ENCODE measurements around the gene GCNT4.

The GCNT4 gene

DNA sequence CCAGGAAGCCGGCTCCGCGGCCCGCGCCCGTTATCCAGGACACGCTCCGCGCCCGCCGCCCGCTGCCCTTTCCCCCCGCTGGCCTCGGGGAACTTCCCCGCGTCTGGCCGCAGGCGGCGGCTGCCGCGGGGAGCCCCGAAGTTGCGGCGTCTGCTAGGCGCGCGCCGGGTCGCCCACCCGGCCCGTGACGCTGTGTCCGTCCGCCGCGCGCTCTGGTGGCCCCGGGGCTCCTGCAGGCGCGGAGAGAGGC, 621 bp upstream of the GCNT4 start:
- TF ChIP-seq, protein P1, sequence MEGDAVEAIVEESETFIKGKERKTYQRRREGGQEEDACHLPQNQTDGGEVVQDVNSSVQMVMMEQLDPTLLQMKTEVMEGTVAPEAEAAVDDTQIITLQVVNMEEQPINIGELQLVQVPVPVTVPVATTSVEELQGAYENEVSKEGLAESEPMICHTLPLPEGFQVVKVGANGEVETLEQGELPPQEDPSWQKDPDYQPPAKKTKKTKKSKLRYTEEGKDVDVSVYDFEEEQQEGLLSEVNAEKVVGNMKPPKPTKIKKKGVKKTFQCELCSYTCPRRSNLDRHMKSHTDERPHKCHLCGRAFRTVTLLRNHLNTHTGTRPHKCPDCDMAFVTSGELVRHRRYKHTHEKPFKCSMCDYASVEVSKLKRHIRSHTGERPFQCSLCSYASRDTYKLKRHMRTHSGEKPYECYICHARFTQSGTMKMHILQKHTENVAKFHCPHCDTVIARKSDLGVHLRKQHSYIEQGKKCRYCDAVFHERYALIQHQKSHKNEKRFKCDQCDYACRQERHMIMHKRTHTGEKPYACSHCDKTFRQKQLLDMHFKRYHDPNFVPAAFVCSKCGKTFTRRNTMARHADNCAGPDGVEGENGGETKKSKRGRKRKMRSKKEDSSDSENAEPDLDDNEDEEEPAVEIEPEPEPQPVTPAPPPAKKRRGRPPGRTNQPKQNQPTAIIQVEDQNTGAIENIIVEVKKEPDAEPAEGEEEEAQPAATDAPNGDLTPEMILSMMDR (IDR thresholded peaks at IDR 0.05; ENCODE audit: poor library complexity, severe bottlenecking), result no peak
- H3K27ac ChIP-seq (ENCODE audit: poor library complexity, severe bottlenecking), result peak overlapping the region; percentile 58
- H3K36me3 ChIP-seq (ENCODE audit: low read depth), result no peaks in the 10 kb centered on the region
- DNase-seq (ENCODE audit: low spot score) (no peak), ATAC-seq (ENCODE audit: low read depth) (no peak)
- H3K9me3 ChIP-seq (ENCODE audit: severe bottlenecking), result no peaks in the 10 kb centered on the region
- peaks cover 4% of the 10 kb centered on the region for H3K4me1 ChIP-seq (ENCODE audit: insufficient read depth, poor library complexity, severe bottlenecking)
- H3K4me3 ChIP-seq (ENCODE audit: severe bottlenecking), result peak overlapping the region; percentile 76
- H3K27me3 ChIP-seq (ENCODE audit: insufficient read depth, poor library complexity, severe bottlenecking), result no peaks in the 10 kb centered on the region

DNA sequence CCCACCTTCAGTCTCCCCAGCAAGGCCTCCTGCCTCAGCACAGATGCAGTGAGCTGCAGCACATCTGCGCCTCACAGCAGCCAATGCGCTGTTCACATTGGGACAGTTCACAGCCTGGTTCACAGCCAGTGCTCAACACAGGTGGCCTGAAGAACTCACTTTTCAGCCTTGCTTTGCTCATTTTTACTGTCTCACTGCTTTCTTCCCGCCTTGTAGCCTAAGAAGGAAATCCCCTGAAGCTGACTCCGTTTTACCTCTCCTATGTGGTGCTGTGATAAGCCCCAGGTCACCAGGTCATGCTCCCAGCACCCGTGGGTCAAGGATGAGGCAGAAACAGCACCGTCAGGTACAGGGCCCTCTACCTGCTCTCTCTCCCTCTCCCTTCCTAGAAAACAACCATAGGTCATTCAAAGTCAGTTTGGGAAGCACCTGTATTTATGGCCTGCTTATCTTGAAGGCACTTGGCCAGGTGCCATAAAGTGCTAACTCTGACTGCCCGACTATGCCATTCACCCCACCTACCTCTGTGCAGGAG, 1.1 kb downstream of the GCNT4 start:
- no peaks in the 10 kb centered on the region for H3K27me3 ChIP-seq (ENCODE audit: insufficient read depth, poor library complexity, severe bottlenecking)
- DNase-seq (ENCODE audit: low spot score), result no peak
- TF ChIP-seq, protein P1 (IDR thresholded peaks at IDR 0.05; ENCODE audit: poor library complexity, severe bottlenecking), result no peak

DNA sequence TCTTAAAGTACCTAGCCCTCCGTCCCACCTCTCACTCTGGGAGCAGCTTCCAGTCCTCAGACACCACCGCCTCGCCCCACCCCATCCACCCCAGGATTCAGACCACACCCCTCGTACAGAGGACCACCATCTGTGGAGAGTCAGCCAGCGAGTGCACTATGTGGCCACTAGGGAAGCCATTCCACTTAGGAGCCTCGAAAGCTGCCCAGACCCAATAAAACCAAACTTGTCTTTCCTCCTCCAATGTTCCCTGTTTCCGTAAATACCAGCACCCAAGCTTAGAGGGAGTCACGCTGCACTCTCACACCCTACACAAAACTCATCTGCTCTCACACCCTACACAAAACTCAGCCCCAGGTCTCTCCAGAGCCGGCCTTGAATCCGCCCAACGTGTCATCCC, 1.9 kb downstream of the GCNT4 start:
- H3K27me3 ChIP-seq (ENCODE audit: insufficient read depth, poor library complexity, severe bottlenecking), result no peaks in the 10 kb centered on the region
- H3K4me1 ChIP-seq (ENCODE audit: insufficient read depth, poor library complexity, severe bottlenecking), result peaks cover 17% of the 10 kb centered on the region
- TF ChIP-seq, protein P1 (IDR thresholded peaks at IDR 0.05; ENCODE audit: poor library complexity, severe bottlenecking), result no peak
- no peak overlapping the region for H3K4me3 ChIP-seq (ENCODE audit: severe bottlenecking)
- DNase-seq (ENCODE audit: low spot score), result no peak
- H3K9me3 ChIP-seq (ENCODE audit: severe bottlenecking), result no peaks in the 10 kb centered on the region
- H3K36me3 ChIP-seq (ENCODE audit: low read depth), result peaks cover 3% of the 10 kb centered on the region; the same call in 1 of the 2 replicates
- ATAC-seq (ENCODE audit: low read depth), result no peak
- H3K27ac ChIP-seq (ENCODE audit: poor library complexity, severe bottlenecking), result no peak overlapping the region

More for the DNA sequence above, 1.1 kb downstream of the GCNT4 start:
- no peak overlapping the region for H3K4me3 ChIP-seq (ENCODE audit: severe bottlenecking)
- no peak for ATAC-seq (ENCODE audit: low read depth)
- H3K4me1 ChIP-seq (ENCODE audit: insufficient read depth, poor library complexity, severe bottlenecking), result peaks cover 13% of the 10 kb centered on the region
- no peak overlapping the region for H3K27ac ChIP-seq (ENCODE audit: poor library complexity, severe bottlenecking)
- H3K36me3 ChIP-seq (ENCODE audit: low read depth), result 0 out of 2 replicates have a peak, but pooled peaks cover 3% of the 10 kb centered on the region
- no peaks in the 10 kb centered on the region for H3K9me3 ChIP-seq (ENCODE audit: severe bottlenecking)

DNA sequence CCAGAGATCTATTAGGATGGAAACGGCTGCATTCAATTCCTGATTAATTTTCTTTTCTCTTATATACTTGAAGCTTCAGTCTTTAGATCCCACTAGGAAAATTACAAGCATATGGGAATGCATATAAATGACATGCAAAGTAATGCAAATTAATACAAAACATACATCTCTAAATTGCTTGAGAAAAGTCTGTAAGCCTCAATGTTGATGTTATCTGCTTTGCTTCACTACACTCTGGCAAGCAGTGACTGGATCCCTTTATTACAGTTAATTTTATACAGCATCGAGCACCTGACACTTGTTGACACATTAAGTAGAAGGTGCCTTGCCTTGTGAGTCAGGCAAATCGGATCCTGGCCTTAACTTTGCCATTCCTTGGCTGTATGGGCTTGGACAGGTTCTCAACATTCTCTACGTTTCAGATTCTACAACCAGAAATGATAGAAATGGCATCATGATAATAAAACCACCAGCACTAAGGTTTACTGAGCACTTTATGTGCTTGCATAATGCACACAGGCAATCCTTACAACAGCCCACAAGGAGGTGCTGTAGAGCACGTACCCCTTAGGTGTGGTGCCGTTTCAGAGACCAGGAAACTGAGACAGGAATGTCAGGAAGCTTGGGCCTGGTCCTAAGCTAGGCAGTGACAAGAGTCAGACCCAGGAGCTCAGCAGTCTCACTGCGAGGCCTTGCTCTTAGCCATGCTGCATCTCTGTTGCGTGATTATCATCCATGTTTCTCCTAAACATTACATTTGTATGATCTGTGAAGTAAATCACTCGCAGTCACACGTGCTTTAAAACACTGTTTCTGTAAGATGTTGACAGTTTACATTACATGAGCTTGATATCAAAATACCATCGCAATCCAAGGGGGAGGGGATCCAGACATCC, 2.7 kb downstream of the GCNT4 start:
- DNase-seq (ENCODE audit: low spot score) (no peak), ATAC-seq (ENCODE audit: low read depth) (no peak)
- no peaks in the 10 kb centered on the region for H3K9me3 ChIP-seq (ENCODE audit: severe bottlenecking)
- peaks cover 17% of the 10 kb centered on the region for H3K4me1 ChIP-seq (ENCODE audit: insufficient read depth, poor library complexity, severe bottlenecking)
- no peak overlapping the region for H3K27ac ChIP-seq (ENCODE audit: poor library complexity, severe bottlenecking)
- no peak overlapping the region for H3K4me3 ChIP-seq (ENCODE audit: severe bottlenecking)
- no peaks in the 10 kb centered on the region for H3K27me3 ChIP-seq (ENCODE audit: insufficient read depth, poor library complexity, severe bottlenecking)
- TF ChIP-seq, protein P1 (IDR thresholded peaks at IDR 0.05; ENCODE audit: poor library complexity, severe bottlenecking), result peak; percentile 92
- H3K36me3 ChIP-seq (ENCODE audit: low read depth), result peaks cover 3% of the 10 kb centered on the region; the same call in 1 of the 2 replicates

DNA sequence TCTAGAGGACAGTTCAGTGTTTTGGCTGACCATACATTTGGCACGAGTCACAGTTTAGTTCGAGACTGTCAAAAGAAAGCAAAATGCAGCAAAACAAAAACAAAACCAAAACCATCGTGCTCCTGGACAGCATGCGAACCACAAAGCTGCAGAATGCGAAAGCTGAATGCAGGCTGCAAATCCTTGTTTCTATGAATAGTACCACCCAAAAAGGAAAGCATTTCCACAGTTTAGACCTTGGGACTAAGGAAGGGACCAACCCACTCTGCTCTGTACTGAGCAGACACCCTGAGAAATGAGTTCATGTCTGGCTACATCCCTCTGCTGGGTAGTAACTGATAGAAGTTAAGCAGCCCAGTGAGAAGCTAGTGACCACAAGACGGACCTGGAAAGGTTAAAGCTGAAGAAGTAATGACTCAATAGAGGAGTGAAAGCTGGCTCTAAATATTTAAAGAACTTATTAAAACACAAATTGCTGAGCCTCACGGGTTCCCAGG, 3.9 kb downstream of the GCNT4 start:
- Histone ChIP-seq H3K27me3 (ENCODE audit: insufficient read depth, poor library complexity, severe bottlenecking) (no peaks in the 10 kb centered on the region), H3K27ac (ENCODE audit: poor library complexity, severe bottlenecking) (no peak overlapping the region), H3K9me3 (ENCODE audit: severe bottlenecking) (no peaks in the 10 kb centered on the region), H3K36me3 (ENCODE audit: low read depth) (peaks cover 3% of the 10 kb centered on the region; the same call in 1 of the 2 replicates), H3K4me3 (ENCODE audit: severe bottlenecking) (no peak overlapping the region), H3K4me1 (ENCODE audit: insufficient read depth, poor library complexity, severe bottlenecking) (peaks cover 17% of the 10 kb centered on the region)
- ATAC-seq (ENCODE audit: low read depth) (no peak), DNase-seq (ENCODE audit: low spot score) (no peak)
- TF ChIP-seq, protein P1 (IDR thresholded peaks at IDR 0.05; ENCODE audit: poor library complexity, severe bottlenecking), result no peak
